Endodermal cell (in vitro differentiated cells): ENCODE data around the gene HHATL. TPM values are rescaled to one million over a fixed set of nuclear protein-coding genes. Genes with fewer than 3 reads are reported as not detected.

Experiments
- DNase-seq: peaks from one replicate; pipeline ENCODE4 v3.0.0-alpha.2; 2017
- H3K27ac ChIP-seq: 2 replicates; pipeline ENCODE4 v1.5.1; 2013; ENCODE audit warnings: mild to moderate bottlenecking, low read depth, low read length, moderate library complexity
- H3K27me3 ChIP-seq: 2 replicates; pipeline ENCODE4 v1.6.1; 2013; ENCODE audit warnings: mild to moderate bottlenecking, low read length, moderate library complexity; ENCODE audit not compliant: insufficient read depth, control insufficient read depth, poor library complexity, severe bottlenecking
- H3K36me3 ChIP-seq: 2 replicates; pipeline ENCODE4 v1.7.0; 2013; ENCODE audit warnings: mild to moderate bottlenecking, low read length, moderate library complexity; ENCODE audit not compliant: control insufficient read depth, insufficient read depth
- H3K4me1 ChIP-seq: one replicate; pipeline ENCODE4 v1.7.0; 2013; ENCODE audit warnings: low read length; ENCODE audit not compliant: control insufficient read depth, insufficient read depth
- H3K4me3 ChIP-seq: 2 replicates; pipeline ENCODE4 v1.5.1; 2013; ENCODE audit warnings: mild to moderate bottlenecking, low read length, moderate library complexity
- H3K9ac ChIP-seq: 2 replicates; pipeline ENCODE4 v1.6.1; 2013; ENCODE audit warnings: mild to moderate bottlenecking, low read length, moderate library complexity; ENCODE audit not compliant: poor library complexity, severe bottlenecking; ENCODE audit errors: extremely low read depth
- H3K9me3 ChIP-seq: 2 replicates; pipeline ENCODE4 v1.6.1; 2013; ENCODE audit warnings: mild to moderate bottlenecking, low read length, moderate library complexity; ENCODE audit not compliant: control insufficient read depth
- H3K27ac Mint-ChIP-seq: 2 replicates; pipeline ENCODE4 v1.8.0; 2020; ENCODE audit warnings: mixed read lengths
- H3K27me3 Mint-ChIP-seq: 2 replicates; pipeline ENCODE4 v1.8.0; 2021; ENCODE audit warnings: mild to moderate bottlenecking, mixed read lengths; ENCODE audit not compliant: insufficient read depth
- H3K36me3 Mint-ChIP-seq: 2 replicates; pipeline ENCODE4 v1.8.0; 2020; ENCODE audit warnings: low read depth, mixed read lengths
- H3K4me1 Mint-ChIP-seq: 2 replicates; pipeline ENCODE4 v1.8.0; 2020; ENCODE audit warnings: mixed read lengths
- H3K4me3 Mint-ChIP-seq: 2 replicates; pipeline ENCODE4 v1.8.0; 2020; ENCODE audit warnings: mild to moderate bottlenecking, moderate library complexity, mixed read lengths
- H3K9me3 Mint-ChIP-seq: 2 replicates; pipeline ENCODE4 v1.8.0; 2020; ENCODE audit warnings: mild to moderate bottlenecking, mixed read lengths
- CTCF ChIP-seq: fragments of 200-600 bp; sonication (generic); conservative IDR thresholded peaks from 2 replicates; pipeline ENCODE4 v1.5.0; 2021; ENCODE audit warnings: antibody characterized with exemption, mild to moderate bottlenecking
- WGBS, 2 experiments: methylation state at CpG; one replicate each; pipeline versions ENCODE4 v1.1.5 to v1.1.7; 2013; ENCODE audit warnings: missing lambda C conversion rate in 2 of 2, mixed read lengths in 1 of 2; ENCODE audit not compliant: insufficient coverage in 1 of 2, insufficient read length in 1 of 2; 5-methylcytosine and 5-hydroxymethylcytosine counted together
- total RNA-seq, 2 donors: library from RNA; stranded (reverse); fragmentation: NEBNext Ultra II Directional in 1 of 2; extraction: Animal tissue kit (Norgen Biotek cat#: 25700) in 1 of 2; gene quantifications; 2 replicates in 1 of 2; 3 replicates in 1 of 2; pipeline ENCODE4 v1.2.1, GENCODE V29; 2021

Gene HHATL
- total RNA-seq, 2 donors from 2014 or later, result not detected

- peaks cover 12% of the 10 kb centered on the region for H3K9me3 Mint-ChIP-seq
- TF ChIP-seq CTCF, result no peak
- no peak for DNase-seq
- no peaks in the 10 kb centered on the region for H3K36me3 Mint-ChIP-seq
- H3K4me1 ChIP-seq, result no peaks in the 10 kb centered on the region
- no peaks in the 10 kb centered on the region for H3K27me3 Mint-ChIP-seq
- H3K4me1 Mint-ChIP-seq, result no peaks in the 10 kb centered on the region
- no peak overlapping the region for H3K4me3 ChIP-seq
- no peaks in the 10 kb centered on the region for H3K36me3 ChIP-seq
- H3K9me3 ChIP-seq, result peaks cover 8% of the 10 kb centered on the region
- H3K27ac Mint-ChIP-seq, result no peak overlapping the region
- H3K27ac ChIP-seq, result no peak overlapping the region
- no peak overlapping the region for H3K9ac ChIP-seq
- WGBS, 2 experiments, result 91 to 100% methylated on average over 1 to 2 of the region's 3 CpGs
- H3K27me3 ChIP-seq, result peaks cover 6% of the 10 kb centered on the region
- no peak overlapping the region for H3K4me3 Mint-ChIP-seq
These were observed 28.5 kb downstream of the HHATL start for GRCh38 chr3:42674146-42674545.

GRCh38 chr3:42673082-42673481 lies 29.5 kb downstream of the HHATL start:
- Histone ChIP-seq H3K27ac (no peak overlapping the region), H3K36me3 (no peaks in the 10 kb centered on the region), H3K9ac (no peak overlapping the region), H3K4me1 (no peaks in the 10 kb centered on the region), H3K4me3 (no peak overlapping the region), H3K27me3 (peaks cover 6% of the 10 kb centered on the region), H3K9me3 (peaks cover 8% of the 10 kb centered on the region)
- Mint-ChIP-seq H3K36me3 (no peaks in the 10 kb centered on the region), H3K27me3 (no peaks in the 10 kb centered on the region), H3K4me3 (no peak overlapping the region), H3K4me1 (no peaks in the 10 kb centered on the region), H3K27ac (no peak overlapping the region), H3K9me3 (peaks cover 12% of the 10 kb centered on the region)
- DNase-seq, result no peak
- no peak for TF ChIP-seq CTCF

GRCh38 chr3:42672515-42672914 lies 30.1 kb downstream of the HHATL start:
- Mint-ChIP-seq H3K27me3 (no peaks in the 10 kb centered on the region), H3K9me3 (peaks cover 12% of the 10 kb centered on the region), H3K4me1 (no peaks in the 10 kb centered on the region), H3K27ac (no peak overlapping the region), H3K4me3 (no peak overlapping the region), H3K36me3 (no peaks in the 10 kb centered on the region)
- H3K36me3 ChIP-seq, result no peaks in the 10 kb centered on the region
- H3K4me3 ChIP-seq, result no peak overlapping the region
- no peak overlapping the region for H3K27ac ChIP-seq
- peaks cover 8% of the 10 kb centered on the region for H3K9me3 ChIP-seq
- H3K27me3 ChIP-seq, result peaks cover 6% of the 10 kb centered on the region
- no peak for DNase-seq
- 75 to 92% methylated on average over 1 of the region's 1 CpG for WGBS, 2 experiments
- no peak for TF ChIP-seq CTCF
- no peak overlapping the region for H3K9ac ChIP-seq
- H3K4me1 ChIP-seq, result no peaks in the 10 kb centered on the region
